Activated gamma-delta T cell treated with anti-CD3 and anti-CD28 coated beads, Interleukin-2, amount 50 U/mL, for 16 hours (primary cell): Measurements from ENCODE around the gene CCDC68.

Experiments
- DNase-seq: peaks from one replicate; pipeline ENCODE4 v3.0.0-alpha.2; 2020; ENCODE audit warnings: low read depth

Gene CCDC68

GRCh38 chr18:54918060-54918459, 41.2 kb downstream of the CCDC68 start:
- no peak for DNase-seq

GRCh38 chr18:54916507-54916906, 42.8 kb downstream of the CCDC68 start:
- no peak for DNase-seq

GRCh38 chr18:54914816-54915215, 44.4 kb downstream of the CCDC68 start:
- no peak for DNase-seq

- DNase-seq, result no peak
Observed at GRCh38 chr18:54911551-54911950, 47.7 kb downstream of the CCDC68 start.

GRCh38 chr18:54910161-54910919, 48.9 kb downstream of the CCDC68 start:
- DNase-seq, result no peak

GRCh38 chr18:54909538-54909937, 49.7 kb downstream of the CCDC68 start:
- no peak for DNase-seq

- DNase-seq, result no peak
Observed at GRCh38 chr18:54906331-54907185, 52.7 kb downstream of the CCDC68 start.

- DNase-seq, result no peak
Observed at GRCh38 chr18:54905629-54906028, 53.6 kb downstream of the CCDC68 start.

- DNase-seq, result no peak
Observed at GRCh38 chr18:54904581-54904980, 54.7 kb downstream of the CCDC68 start.

- DNase-seq, result no peak
Observed at GRCh38 chr18:54900290-54900689, 59.0 kb downstream of the CCDC68 start.

- DNase-seq, result no peak
Observed at GRCh38 chr18:54899500-54899899, 59.8 kb downstream of the CCDC68 start.

GRCh38 chr18:54888933-54889332, 70.3 kb downstream of the CCDC68 start:
- DNase-seq, result no peak

GRCh38 chr18:54888378-54888777, 70.9 kb downstream of the CCDC68 start:
- no peak for DNase-seq

- no peak for DNase-seq
Observed at GRCh38 chr18:54883816-54884604, 75.3 kb downstream of the CCDC68 start.

- DNase-seq, result no peak
Observed at GRCh38 chr18:54882318-54882717, 76.9 kb downstream of the CCDC68 start.

GRCh38 chr18:54881229-54881768, 78.0 kb downstream of the CCDC68 start:
- no peak for DNase-seq

GRCh38 chr18:54880395-54881105, 78.7 kb downstream of the CCDC68 start:
- no peak for DNase-seq

- no peak for DNase-seq
Observed at GRCh38 chr18:54879691-54880090, 79.6 kb downstream of the CCDC68 start.

GRCh38 chr18:54878659-54879358, 80.5 kb downstream of the CCDC68 start:
- DNase-seq, result no peak

- DNase-seq, result no peak
Observed at GRCh38 chr18:54878159-54878622, 81.1 kb downstream of the CCDC68 start.

- DNase-seq, result no peak
Observed at GRCh38 chr18:54877076-54877475, 82.2 kb downstream of the CCDC68 start.
